NB4 (cell line): ENCODE measurements around the gene ILK.

Experiments used
- DNase-seq: peaks from one replicate; pipeline ENCODE4 v3.0.0; 2010; ENCODE audit warnings: low read depth
- H3K4me3 ChIP-seq: one replicate; pipeline ENCODE4 v1.5.1; 2011; ENCODE audit warnings: mild to moderate bottlenecking, low read depth, low read length, moderate library complexity
- CTCF ChIP-seq: IDR thresholded peaks from one replicate; pipeline ENCODE4 v1.5.1; 2012; ENCODE audit warnings: low read depth, low read length
- MAX ChIP-seq: IDR thresholded peaks from 2 replicates; pipeline ENCODE4 v1.6.1; 2011; ENCODE audit warnings: low read depth, low read length
- MYC ChIP-seq: IDR thresholded peaks from 2 replicates; pipeline ENCODE4 v1.6.1; 2011; ENCODE audit warnings: low read depth, low read length
- POLR2A ChIP-seq: IDR thresholded peaks from 2 replicates; pipeline ENCODE4 v1.6.1; 2011; ENCODE audit warnings: mild to moderate bottlenecking; ENCODE audit not compliant: insufficient read length; ENCODE audit errors: extremely low read depth

The ILK gene

GRCh38 chr11:6598555-6598954 lies 5.0 kb upstream of the ILK start:
- no peak for TF ChIP-seq POLR2A
- no peak for TF ChIP-seq CTCF
- no peak for DNase-seq

GRCh38 chr11:6599449-6599848 lies 4.1 kb upstream of the ILK start:
- H3K4me3 ChIP-seq = no peak overlapping the region
- DNase-seq = no peak
- TF ChIP-seq POLR2A = no peak
- TF ChIP-seq MYC = no peak
- no peak for TF ChIP-seq MAX
- no peak for TF ChIP-seq CTCF

More at GRCh38 chr11:6598555-6598954, 5.0 kb upstream of the ILK start:
- no peak overlapping the region for H3K4me3 ChIP-seq

- DNase-seq = no peak
- TF ChIP-seq MAX (no peak), POLR2A (no peak), MYC (no peak), CTCF (no peak)
- H3K4me3 ChIP-seq = no peak overlapping the region
Measured at GRCh38 chr11:6599881-6600390, 3.6 kb upstream of the ILK start.

- TF ChIP-seq CTCF = no peak
- TF ChIP-seq MAX = no peak
- TF ChIP-seq MYC = no peak
- TF ChIP-seq POLR2A = no peak
- H3K4me3 ChIP-seq = no peak overlapping the region
- DNase-seq = no peak
Measured at GRCh38 chr11:6601041-6601461, 2.5 kb upstream of the ILK start.

- H3K4me3 ChIP-seq = peak overlapping the region; percentile 100
- TF ChIP-seq CTCF (no peak), MYC (no peak), POLR2A (no peak), MAX (no peak)
- no peak for DNase-seq
Measured at GRCh38 chr11:6602096-6602940, 1.3 kb upstream of the ILK start.
